Ovary (tissue), 3 donors: ENCODE data around the gene KHDC3L.
"Not testable (repeated sequence)": the region's sequence is repeated elsewhere in the genome, so short reads cannot be mapped to it uniquely, and the experiment has no call there.

ENCODE experiments used
- CTCF ChIP-seq, 3 donors: fragments of 450-650 bp in 2 of 3; fragments of 200-600 bp in 1 of 3; IDR thresholded peaks; one replicate each; pipeline versions ENCODE4 v1.5.1 to v1.8.0; 2016 to 2022; ENCODE audit warnings: antibody characterized with exemption in 3 of 3, mild to moderate bottlenecking in 1 of 3
- EP300 ChIP-seq: sonication (generic); formaldehyde crosslinking; IDR thresholded peaks from one replicate; pipeline ENCODE4 v1.6.1; 2017; ENCODE audit warnings: antibody characterized with exemption
- donor health status: DM: no; HTN: no; CAD: no.

DNA sequence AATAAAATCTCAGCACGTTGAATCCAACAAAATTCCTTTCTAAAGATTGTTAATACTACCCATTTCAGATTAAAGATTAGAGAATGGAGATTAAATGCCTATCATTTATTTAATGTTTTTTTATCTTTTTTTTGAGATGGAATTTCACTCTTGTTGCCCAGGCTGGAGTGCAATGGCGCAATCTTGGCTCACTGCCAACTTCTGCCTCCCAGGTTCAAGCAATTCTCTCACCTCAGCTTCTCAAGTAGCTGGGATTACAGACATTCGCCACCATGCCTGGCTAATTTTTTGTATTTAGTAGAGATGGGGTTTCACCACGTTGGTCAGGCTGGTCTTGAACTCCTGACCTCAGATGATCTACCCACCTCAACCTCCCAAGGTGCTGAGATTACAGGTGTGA lies 29.7 kb downstream of the KHDC3L start:
- not testable (repeated sequence) for TF ChIP-seq CTCF (IDR thresholded peaks at IDR 0.05); EP300
